Skin epidermis (tissue), 12 donors: ENCODE data around the gene HERC3.

Experiments
- H3K27ac ChIP-seq, 21 experiments: fragments of 200-600 bp; sonication (generic) in 11 of 21; one replicate each; pipeline ENCODE4 v1.5.0; 2020; ENCODE audit warnings: mild to moderate bottlenecking in 3 of 21, inconsistent platforms in 2 of 21, moderate library complexity in 2 of 21
- H3K4me3 ChIP-seq, 7 experiments: fragments of 200-600 bp; sonication (generic) in 2 of 7; one replicate each; pipeline ENCODE4 v1.5.0; 2020; ENCODE audit warnings: inconsistent platforms in 2 of 7, mild to moderate bottlenecking in 2 of 7, moderate library complexity in 1 of 7

Gene HERC3

DNA sequence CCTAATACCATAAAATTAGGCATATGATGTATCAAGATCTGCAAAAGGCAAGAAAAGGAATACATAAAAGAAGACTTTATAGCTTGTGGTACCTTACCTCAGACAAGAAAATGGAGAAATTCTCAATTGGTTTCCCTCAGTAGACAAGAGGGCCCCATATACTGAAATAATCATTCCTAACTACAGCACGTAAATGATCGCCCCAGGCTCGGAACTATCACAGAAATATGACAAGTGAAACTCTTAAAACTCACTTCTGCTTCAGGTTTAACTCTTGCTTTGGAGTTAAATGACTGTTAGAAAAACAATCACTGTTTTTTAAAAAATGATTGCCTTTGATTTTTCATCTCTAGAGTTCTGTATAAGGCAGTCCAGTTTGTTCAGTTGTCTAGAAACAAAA, 144.0 kb downstream of the HERC3 start:
- no peak overlapping the region for H3K27ac ChIP-seq

DNA sequence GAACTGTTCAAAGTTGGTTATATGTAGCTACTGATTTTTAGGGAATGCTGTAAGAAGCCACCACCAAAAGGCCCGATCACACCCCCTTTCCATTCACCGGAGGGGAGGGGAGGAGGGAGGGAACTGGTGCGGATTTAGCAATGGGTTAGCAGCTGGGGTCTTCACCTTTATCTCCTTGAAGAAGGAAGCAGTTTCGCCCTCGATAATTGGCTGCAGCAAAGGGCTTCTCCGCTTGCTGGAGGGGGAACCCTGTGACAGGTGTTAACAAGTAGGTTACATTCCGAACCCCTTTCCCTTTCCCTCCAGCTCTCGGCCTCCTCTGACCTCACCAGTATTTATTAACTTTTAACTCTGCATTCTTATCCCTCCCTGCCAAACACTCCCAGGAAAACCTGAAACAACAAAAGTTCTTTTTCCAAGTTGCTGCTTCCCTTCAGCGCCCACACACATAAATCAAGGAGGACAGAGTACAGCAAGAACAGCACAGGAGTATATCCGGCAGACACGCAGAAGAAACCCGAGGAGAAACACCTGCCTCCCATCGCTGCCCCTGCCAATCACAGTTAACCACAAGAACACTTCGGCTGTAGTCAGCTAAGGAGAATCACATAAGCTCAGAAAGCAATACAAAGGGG, 145.1 kb downstream of the HERC3 start:
- Histone ChIP-seq H3K27ac (peak overlapping the region in 3 of 21 experiments; percentile 10 to 49 (median 11)), H3K4me3 (no peak overlapping the region)

More for the DNA sequence above, 144.0 kb downstream of the HERC3 start:
- no peak overlapping the region for H3K4me3 ChIP-seq

DNA sequence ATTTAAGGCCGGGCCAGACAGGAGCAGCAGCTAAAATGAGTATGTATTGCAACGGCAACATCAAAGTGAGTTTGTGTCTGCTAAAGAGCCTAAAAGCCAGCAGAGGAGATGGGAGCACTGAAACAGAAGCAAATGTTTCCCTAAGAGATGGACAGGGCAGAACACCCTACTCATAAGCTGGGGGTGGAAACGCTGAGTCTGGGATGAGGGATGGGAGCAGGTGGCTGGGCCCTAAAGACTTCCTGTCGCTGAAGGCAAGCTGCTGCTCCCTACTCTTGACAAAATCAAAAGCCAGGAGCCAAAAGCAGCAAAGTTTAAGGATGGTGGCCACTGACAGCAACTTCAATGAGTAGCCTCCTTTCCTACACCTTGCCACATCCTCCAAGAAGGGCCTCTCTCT, 145.9 kb downstream of the HERC3 start:
- H3K27ac ChIP-seq: peak overlapping the region in 2 of 21 experiments; percentile 10 to 11

DNA sequence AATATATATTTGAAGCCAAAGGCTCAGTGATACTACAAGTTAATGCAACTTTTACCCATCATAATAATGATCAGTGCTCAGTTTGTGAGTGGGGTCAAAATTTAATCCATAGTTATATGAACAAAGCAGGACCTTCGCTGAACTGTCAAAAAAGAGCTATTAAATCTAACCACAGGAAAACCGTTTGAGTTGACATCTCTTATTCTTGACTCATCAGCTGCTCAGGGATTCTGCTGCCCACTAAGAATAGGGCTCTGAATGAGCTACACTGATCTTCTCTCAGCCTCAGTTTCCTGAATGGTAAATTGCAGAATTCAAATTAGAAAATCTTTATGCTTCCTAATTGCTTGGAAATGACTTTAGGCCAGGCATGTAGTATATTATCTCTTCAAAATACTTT, 150.3 kb downstream of the HERC3 start:
- no peak overlapping the region for H3K4me3 ChIP-seq

More for the DNA sequence above, 145.9 kb downstream of the HERC3 start:
- no peak overlapping the region for H3K4me3 ChIP-seq

DNA sequence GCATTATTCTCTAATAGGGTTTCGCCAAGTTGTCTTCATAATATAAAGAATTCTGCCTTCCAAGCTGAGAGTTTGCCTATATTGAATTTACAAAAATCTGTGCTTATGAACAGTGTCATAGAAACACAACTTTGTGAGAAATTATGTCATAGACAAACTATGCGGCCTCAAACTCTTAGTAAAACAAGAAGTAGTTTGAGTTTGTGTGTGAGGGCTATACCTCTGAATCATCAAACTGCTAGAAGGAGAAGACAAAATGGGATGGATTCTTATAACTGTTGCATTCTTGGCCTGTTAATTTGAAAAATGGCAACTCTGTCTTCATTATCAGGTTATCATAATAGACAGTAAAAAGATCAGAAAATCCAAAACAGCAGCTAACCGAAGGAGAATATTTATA, 151.4 kb downstream of the HERC3 start:
- no peak overlapping the region for H3K27ac ChIP-seq

More for the DNA sequence above, 150.3 kb downstream of the HERC3 start:
- no peak overlapping the region for H3K27ac ChIP-seq

DNA sequence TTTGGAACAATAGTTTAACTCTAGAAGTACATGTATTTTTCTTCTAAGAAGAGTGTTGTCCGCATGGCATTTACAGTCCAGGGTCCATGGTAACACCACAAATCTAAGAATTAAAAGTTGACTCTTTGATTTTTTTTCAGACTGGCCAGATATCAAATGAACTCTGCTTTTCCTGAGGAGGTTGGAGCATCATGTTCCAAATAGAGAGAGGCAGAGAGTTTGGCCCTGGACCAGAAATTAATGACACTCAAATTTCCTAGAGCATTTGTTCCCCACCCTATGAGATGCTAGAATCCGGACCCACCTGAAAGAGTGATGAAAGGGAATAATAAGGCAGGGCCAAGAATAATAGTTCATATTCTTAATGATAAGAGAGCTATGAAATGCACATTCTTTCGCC, 152.3 kb downstream of the HERC3 start:
- Histone ChIP-seq H3K4me3 (no peak overlapping the region), H3K27ac (no peak overlapping the region)

More for the DNA sequence above, 151.4 kb downstream of the HERC3 start:
- H3K4me3 ChIP-seq: no peak overlapping the region

DNA sequence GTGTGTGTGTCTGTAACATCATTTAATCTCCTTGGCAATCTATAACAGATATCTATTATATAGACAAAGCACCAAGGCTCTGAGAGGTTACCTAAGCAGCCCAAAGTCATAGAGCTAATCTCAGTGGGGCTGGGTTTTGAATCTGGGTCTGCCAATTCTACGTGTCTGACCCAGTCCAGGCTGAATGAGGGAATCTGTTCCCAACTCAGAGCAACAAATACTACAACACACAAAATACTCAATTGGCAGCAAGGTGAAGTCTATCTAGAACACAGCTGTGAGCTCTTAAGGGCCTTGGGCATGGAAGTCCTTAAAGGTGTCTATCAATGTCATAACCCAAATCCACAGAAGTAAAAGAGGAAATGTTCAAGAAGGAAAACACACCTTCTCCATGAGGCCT, 152.9 kb downstream of the HERC3 start:
- no peak overlapping the region for H3K4me3 ChIP-seq
- peak overlapping the region in 2 of 21 experiments; percentile 12 to 29 for H3K27ac ChIP-seq

DNA sequence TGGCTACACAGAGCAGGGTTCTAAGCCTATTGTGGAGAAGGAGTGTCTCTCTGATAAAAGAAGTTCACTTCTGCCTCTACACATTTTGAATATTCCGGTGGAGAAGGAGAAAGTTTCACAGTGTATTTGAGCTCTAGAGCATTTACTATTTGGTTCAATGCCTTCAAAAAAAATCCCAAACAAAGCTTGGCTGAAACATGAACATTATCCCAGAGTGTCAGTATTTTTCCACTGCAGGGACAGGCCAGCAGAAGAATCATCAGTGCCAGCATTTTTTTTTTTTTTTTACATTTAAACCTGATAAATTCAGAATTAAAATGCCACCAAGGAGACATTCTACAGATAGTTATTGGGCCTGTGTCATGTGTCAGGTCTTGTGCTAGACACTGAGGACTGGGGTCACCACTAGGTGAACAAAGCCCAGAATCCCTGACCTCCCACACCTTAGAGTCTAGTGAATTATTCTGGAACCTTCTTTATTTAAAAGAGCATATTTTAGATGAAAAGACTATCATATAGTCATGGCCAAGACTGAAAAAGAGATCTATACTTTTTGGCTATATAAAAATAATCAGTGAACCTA, 153.4 kb downstream of the HERC3 start:
- Histone ChIP-seq H3K4me3 (no peak overlapping the region), H3K27ac (peak overlapping the region in 2 of 21 experiments; percentile 12 to 29)

DNA sequence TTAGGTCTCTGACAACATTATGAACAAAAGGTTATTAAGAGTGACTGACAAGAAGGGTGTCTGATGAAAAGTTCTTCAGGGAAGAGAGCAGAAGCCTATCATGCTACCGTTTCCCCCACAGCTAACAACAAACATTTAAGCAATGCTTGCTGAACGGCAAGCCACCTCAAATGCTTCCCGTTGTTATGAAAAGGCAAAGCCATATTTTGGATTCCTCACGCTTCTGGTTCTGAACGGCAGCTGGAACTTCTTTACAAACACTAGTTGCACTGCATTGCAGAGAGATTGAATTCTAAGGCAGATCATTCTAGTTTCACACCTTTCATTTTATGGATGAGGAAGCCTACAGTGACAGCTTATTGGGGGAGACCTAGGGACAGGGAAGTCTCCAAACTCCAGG, 153.9 kb downstream of the HERC3 start:
- Histone ChIP-seq H3K27ac (no peak overlapping the region), H3K4me3 (no peak overlapping the region)

DNA sequence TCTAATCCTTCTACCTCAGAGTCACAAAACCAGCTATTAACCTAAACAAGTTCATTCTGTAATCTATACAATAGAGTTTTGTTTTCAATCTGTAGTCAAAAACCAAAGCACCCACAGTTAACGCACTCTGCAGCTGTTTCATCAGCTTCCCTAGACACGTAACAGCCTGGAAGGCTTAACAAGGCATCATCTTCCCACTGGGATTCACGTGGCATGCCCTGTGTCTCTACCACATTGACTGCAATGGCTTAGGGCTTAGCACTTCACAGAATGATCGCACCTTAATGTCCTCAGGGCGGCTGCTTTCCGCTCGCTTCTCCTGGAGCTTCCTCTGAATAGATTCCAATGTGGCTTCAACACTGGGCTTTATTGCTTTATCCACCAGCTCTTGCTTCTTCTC, 155.1 kb downstream of the HERC3 start:
- Histone ChIP-seq H3K27ac (no peak overlapping the region), H3K4me3 (no peak overlapping the region)

DNA sequence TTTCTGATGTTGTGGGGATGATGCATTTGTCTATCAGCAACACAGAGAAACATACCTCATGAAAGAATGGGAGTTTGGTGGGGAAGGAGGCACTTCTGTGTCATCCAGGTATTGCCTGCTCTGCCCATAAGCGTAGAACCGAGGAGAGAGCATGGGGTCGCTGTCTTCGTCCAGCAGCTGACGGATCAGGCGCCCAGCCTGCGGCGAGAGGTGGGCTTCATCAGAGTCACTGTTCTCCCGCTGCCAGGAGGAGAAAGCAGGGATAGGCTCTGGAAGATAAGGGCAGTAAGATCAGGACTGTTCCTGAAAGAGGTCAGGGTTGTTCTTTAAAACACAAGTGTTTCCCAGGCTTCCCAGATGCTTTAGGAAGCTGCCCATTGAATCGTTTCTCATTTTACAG, 158.1 kb downstream of the HERC3 start:
- Histone ChIP-seq H3K4me3 (no peak overlapping the region), H3K27ac (no peak overlapping the region)

DNA sequence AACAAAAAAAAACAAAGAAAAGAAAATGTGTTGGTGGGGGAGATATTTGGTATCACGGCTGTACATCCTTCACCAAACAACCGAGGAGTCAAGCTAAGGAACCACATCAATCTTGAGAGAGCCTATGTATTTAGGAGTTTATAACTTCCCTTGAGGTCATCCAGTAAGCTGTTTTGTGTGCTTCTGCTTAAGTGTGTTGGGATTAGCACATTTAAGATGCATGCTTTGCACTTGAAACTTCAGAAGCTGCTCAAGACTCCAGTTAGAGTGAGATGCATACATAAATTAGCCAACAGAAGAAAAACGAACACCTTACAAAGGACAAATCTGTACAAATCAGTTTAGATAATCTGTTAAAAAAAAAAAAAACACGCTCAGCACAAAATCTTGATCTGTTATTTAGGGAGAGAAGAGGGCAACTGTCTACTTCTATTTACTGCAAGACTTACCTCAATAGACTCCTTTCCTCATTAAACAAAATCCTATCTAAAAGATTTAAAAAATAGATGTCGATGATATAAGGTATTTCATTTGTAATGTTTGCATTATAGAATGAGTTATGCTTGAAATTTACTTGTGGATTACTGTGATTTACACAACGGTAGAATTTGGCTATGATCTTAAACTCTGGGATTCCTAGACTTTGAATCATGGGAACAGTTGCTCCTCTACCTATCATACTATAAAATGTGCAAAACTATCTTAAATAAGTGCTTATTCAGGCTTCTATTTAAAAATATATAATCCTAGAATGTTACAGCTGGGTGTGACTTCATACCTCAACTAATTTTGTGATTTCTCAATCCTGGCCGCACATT, 159.2 kb downstream of the HERC3 start:
- Histone ChIP-seq H3K27ac (no peak overlapping the region), H3K4me3 (no peak overlapping the region)

DNA sequence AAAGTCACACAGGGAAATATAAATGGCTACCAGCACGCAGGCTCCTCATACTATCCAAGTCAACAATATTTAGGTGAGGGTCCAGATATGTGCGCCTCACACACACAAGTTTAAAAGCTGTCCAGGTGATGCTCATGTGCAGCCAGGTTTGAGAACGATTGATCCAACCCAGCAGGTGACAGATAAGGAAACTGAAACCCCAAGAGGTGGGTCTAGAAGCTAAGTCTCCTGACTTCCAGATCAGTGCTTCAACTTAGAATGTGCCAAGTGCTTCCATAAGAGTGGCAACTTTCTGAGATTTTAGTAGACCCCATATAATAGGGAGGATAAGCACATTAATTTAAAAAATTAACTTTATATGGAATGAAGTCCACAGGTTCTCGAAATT, 159.8 kb downstream of the HERC3 start:
- Histone ChIP-seq H3K27ac (no peak overlapping the region), H3K4me3 (no peak overlapping the region)

DNA sequence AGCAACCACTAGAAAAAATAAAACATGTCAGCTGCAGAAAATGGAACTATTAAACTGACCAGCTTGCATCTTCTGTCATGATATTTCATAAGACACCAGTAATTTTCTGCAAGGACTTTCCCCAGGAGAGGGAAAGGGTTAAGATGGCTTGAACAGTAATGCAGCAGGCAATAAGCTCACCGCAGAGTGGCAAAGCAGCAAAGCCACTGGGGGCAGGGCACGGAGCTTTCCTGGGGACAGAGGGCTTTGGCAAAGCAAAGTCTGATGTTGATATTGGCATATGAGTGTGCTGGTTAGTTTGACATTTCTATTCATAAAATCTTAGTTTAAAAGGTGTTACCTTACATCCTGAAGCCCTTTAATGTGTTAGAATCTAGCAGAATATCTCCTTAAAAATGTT, 160.5 kb downstream of the HERC3 start:
- H3K4me3 ChIP-seq: no peak overlapping the region
- no peak overlapping the region for H3K27ac ChIP-seq

DNA sequence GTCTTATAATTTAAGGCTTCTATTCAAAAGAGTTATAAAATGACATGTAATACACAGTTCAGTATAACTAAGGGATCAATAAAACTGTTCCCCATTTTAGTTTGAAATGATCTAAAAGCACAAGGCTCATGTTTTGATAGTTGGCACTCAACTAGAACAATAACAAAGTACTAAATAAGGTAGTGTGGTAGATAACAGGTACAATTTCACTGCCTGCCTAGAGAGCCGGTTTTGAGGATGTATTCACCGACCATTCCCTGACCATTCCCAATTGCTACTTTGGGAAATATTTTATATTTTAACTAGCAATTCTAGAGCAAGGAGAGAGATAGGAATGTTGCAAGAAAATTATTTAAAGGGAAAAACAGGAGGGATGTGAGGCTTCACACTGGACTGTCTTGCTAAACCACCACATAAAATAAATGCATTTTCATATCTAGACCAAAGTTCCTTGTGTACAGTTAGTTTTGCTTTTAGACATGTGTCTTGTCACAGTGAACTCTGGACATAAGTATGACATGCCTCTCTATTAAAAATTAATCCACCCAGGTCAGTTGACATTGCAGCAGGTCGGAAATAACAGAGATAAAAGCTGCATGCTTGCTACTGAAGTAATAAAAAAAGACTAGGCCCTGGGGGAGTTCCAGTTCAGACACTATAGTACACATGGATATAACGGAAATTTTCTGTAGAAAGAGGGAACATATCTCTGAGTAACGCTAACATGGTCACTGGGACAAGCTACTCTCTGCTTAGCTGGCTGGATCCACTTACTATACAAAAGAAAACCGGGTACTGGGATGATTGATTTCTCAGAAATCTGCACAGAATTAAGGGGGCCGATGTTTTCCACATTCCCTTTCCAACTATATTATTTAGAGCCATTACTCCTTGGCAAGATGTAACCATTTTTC, 161.6 kb downstream of the HERC3 start:
- H3K4me3 ChIP-seq: no peak overlapping the region
- no peak overlapping the region for H3K27ac ChIP-seq

DNA sequence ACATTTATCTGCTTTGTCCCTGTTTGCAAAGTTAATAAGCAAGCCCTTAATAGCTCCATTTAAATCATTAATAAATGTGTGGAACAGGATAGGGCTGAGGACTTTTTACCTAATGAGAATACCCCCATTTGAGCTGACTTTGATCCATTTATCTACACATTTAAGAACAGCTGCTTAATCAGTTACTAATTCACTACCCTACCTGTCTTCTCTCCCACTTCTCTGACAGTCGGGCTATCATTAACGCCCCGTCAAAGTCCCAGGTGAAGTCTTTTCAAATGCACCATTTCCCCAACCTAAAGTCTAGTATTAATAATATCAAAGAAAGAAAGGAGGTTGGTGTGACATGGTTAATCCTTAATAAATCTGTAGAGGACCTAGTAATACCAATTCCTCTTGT, 162.5 kb downstream of the HERC3 start:
- H3K27ac ChIP-seq: no peak overlapping the region
- no peak overlapping the region for H3K4me3 ChIP-seq

DNA sequence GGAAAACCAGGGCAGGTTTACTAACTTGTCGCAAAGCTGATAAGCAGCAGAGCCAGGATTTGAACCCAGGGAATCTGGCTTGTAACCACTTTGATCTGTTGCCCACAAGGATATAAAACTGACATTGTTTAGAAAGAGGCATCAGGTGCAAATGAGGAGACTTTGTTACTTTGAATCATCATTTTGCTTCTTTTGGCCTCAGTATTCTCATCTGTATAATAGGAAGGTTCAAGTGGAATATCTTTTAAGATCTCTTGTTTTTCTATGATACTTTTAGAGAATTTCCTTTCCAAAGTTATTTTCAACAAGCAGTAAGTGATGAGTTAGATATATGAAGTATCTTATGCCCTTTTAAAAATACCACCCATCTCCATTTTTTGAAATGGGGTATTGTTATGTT, 163.2 kb downstream of the HERC3 start:
- no peak overlapping the region for H3K27ac ChIP-seq
- H3K4me3 ChIP-seq: no peak overlapping the region

DNA sequence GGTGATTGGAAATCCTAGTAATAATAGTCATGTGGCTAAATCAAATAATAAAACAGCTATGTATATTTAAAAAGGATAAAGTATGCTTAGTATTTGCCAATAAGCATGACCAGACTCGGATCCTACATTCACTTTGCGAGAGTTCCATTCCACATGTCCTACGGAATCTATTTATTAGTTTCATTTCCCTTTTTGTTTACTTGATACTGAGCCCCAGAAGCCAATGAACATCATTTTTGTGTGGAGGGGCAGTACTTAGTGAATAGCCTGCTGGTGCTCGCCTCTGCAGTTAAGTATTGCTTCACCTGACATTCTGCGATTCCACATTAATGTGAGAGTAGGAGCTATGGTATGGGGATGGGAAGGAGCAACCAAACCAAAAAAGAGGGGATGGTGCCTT, 163.9 kb downstream of the HERC3 start:
- H3K4me3 ChIP-seq: no peak overlapping the region
- H3K27ac ChIP-seq: no peak overlapping the region

DNA sequence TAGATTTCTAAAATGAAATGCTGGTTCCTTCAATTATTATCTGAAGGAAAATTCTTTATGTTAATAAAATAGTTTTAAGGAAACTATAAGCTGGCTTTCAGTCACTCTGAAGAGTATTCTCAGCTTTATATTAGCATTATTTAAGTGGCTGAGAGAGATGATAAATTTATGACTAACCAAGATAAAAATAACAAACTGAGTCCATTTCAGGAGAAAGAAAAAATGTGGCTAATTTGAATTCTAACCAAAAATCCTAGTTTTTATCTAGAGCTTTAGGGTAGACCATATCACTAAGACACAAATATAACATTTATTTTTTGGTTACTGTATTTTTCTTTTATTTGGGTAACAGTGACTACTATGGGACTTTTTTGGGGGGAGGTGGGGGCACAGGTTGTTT, 164.8 kb downstream of the HERC3 start:
- Histone ChIP-seq H3K4me3 (no peak overlapping the region), H3K27ac (no peak overlapping the region)

DNA sequence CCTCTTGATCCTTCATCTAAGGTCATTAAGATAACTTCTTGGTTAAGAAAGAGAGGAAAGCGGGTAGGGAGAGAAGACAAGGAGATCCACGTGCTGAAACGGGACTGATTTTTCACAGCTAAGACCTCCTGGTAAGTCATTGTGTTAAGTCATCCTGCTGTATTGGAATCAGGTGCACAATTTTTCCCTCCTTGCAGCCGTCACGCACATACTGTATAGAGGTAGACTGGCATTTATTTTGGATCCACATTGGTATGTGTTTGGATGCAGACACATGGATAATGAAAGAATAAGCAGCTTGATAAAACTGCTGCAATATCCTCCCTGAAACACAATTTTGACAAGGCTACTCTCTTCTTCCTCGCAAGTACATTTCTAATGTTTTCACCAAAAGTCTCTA, 165.5 kb downstream of the HERC3 start:
- H3K4me3 ChIP-seq: no peak overlapping the region
- no peak overlapping the region for H3K27ac ChIP-seq
